ENCODE measurements around the gene SNX1.
"Not testable (repeated sequence)": the region's sequence is repeated elsewhere in the genome, so short reads cannot be mapped to it uniquely, and the experiment has no call there.

SNX1 gene

DNA sequence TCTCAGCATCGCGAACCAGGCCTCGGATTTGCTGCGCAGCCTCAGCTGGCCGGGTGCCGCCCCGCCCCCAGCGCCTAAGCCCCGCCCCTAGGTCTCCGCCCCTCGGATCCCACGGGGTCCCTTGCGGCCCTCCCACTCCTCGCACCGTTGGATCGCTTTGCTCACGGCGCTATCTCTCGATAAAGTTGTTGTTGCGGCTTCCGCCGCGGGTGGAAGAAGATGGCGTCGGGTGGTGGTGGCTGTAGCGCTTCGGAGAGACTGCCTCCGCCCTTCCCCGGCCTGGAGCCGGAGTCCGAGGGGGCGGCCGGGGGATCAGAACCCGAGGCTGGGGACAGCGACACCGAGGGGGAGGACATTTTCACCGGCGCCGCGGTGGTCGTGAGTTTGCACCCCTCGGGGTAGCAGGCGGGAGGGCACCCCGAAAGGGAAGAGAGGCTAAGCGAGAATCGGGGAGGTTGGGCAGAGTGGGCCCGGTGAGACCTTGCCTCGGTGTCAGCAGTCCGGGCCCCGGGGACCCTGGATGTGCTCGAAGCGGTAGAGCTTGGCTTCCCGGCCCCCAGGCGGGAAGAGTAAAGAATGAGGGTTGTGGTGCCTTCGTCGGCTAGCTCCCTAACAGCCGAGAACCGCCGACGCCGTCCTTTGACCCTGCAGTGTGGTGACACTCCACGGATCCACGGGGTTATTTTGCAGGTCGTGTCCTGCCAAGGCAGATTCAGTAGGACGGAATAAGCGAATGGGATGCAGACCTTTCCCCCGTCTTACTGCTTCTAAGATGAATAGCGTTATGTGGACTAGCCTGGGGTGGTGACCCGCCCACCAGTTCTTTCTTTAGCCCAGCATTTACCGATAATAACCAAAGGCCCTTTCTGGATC, at the start of gene SNX1:
TSS of gene SNX1 (plus strand) at position 188 of the 873 bp plus-strand sequence. CDS start at position 220, 32 bp downstream.
- DNase-seq (ENCODE audit: extremely low read depth in 1 of 2, low read depth in 1 of 2) = peak; percentile 91 to 92

GRCh38 chr15:64046421-64047153, 49.2 kb upstream of the SNX1 start, which contains the start of gene DAPK2:
Gene DAPK2, minus strand, starts transcription at chr15:64046485. Its CDS starts 6,224 bp downstream, at chr15:64040261.
- peak; percentile 27 to 43 for DNase-seq (ENCODE audit: extremely low read depth in 1 of 2, low read depth in 1 of 2)

GRCh38 chr15:64048781-64049460, 46.9 kb upstream of the SNX1 start:
- no peak for DNase-seq (ENCODE audit: extremely low read depth in 1 of 2, low read depth in 1 of 2)

- DNase-seq (ENCODE audit: extremely low read depth in 1 of 2, low read depth in 1 of 2) = no peak
Measured at GRCh38 chr15:64050281-64051092, 45.3 kb upstream of the SNX1 start.

DNA sequence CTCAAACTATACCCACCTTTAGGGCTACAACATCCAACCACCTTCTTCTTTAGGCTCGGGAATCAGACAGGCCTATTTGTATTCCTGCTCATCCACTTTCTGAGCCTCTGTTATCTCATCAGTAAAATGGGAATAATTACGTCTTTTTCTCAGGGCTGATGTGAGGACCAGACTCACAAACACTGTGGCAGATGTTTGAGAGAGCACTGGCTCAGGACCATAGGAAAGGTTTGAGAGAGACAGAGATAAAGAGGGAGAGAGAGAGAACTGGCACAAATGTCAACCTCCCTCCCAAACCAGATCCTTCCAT, 44.7 kb upstream of the SNX1 start:
- DNase-seq (ENCODE audit: extremely low read depth in 1 of 2, low read depth in 1 of 2) = no peak

- no peak for DNase-seq (ENCODE audit: extremely low read depth in 1 of 2, low read depth in 1 of 2)
Measured at GRCh38 chr15:64051407-64052259, 44.1 kb upstream of the SNX1 start.

DNA sequence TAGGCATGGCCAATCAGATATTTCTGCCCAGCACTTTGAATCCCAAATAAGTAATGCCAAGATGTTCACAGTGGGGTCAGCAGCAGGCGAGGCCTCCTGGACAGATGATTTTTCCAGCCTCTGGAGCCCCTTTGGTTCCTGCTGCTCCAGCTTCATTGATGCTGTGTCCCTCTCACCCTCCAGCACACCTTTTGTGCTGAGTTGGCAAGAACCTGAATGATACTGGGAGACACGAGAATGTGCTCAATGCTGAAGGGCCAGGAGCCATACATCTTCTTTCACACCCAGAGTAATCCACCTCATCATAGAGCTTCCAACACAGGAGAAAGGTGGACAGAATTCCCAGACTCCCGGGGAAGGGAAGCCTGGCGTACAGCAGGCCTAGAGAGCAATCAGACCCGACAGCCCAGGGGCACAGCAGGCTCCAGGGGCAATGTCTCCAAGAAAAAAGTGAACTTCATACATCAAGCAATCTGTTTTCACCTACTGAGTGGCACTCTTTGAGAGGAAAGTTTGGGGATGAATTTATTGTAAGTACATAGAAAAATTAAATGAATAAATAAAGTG, 42.8 kb upstream of the SNX1 start:
- DNase-seq (ENCODE audit: extremely low read depth in 1 of 2, low read depth in 1 of 2) = no peak

- DNase-seq (ENCODE audit: extremely low read depth in 1 of 2, low read depth in 1 of 2) = not testable (repeated sequence)
Measured at GRCh38 chr15:64053674-64054073, 42.1 kb upstream of the SNX1 start.

GRCh38 chr15:64058279-64058678, 37.5 kb upstream of the SNX1 start:
- DNase-seq (ENCODE audit: extremely low read depth in 1 of 2, low read depth in 1 of 2) = no peak

DNA sequence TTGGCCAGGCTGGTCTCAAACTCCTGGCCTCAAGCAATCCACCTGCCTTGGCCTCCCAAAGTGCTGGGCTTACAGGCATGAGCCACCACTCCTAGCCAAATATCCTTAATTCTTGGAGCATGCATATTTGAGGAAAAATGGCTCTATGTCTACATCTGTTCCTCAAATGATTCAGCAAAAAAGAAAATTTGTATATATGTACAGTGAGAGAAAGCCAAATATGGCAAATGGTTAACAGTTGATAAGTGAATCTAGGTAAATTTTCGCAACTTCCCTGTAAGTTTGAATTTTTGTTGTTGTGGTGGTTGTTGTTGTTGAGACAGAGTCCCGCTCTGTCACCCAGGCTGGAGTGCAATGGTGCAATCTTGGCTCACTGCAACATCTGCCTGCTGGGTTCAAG, 36.7 kb upstream of the SNX1 start:
- DNase-seq (ENCODE audit: extremely low read depth in 1 of 2, low read depth in 1 of 2) = not testable (repeated sequence)

DNA sequence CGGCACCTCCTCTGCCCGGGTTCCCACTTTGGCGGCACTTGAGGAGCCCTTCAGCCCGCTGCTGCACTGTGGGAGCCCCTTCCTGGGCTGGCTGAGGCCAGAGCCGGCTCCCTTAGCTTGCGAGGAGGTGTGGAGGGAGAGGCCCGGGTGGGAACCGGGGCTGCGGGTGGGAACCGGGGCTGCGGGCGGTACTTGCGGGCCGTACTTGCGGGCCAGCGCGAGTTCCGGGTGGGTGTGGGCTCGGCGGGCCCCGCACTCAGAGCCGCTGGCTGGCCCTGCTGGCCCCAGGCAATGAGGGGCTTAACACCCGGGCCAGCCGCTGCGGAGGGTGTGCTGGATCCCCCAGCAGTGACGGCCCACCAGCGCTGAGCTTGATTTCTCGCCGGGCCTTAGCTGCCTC, 35.1 kb upstream of the SNX1 start:
- no peak for DNase-seq (ENCODE audit: extremely low read depth in 1 of 2, low read depth in 1 of 2)

GRCh38 chr15:64066451-64066850, 29.3 kb upstream of the SNX1 start:
- no peak for DNase-seq (ENCODE audit: extremely low read depth in 1 of 2, low read depth in 1 of 2)

DNA sequence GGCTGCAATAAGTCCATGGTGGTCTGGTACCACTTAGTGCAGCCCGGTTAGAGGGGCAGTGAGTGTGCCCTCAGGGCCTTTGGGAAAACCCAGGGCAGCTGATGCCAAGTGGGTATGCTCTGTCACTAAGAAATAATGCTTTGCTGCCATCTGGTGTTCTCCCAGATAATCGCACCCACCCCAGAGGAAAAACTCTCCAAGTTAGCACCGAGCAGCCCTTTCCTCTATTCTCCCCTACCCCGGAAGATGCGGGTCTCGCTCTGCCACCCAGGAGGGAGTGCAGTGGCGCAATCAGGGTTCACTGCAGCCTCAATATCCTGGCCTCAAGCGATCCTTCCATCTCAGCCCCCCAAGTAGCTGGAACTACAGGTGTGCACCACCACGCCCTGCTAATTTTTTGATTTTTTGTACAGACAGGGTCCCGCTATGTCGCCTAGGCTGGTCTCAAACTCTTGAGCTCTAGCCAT, 28.2 kb upstream of the SNX1 start:
- peak in 1 of 2 donors; percentile 22 for DNase-seq (ENCODE audit: extremely low read depth in 1 of 2, low read depth in 1 of 2)

GRCh38 chr15:64068133-64068532, 27.6 kb upstream of the SNX1 start:
- DNase-seq (ENCODE audit: extremely low read depth in 1 of 2, low read depth in 1 of 2) = no peak

GRCh38 chr15:64070106-64070505, 25.7 kb upstream of the SNX1 start:
- DNase-seq (ENCODE audit: extremely low read depth in 1 of 2, low read depth in 1 of 2) = no peak

GRCh38 chr15:64070965-64071851, 24.6 kb upstream of the SNX1 start:
- DNase-seq (ENCODE audit: extremely low read depth in 1 of 2, low read depth in 1 of 2) = no peak

DNA sequence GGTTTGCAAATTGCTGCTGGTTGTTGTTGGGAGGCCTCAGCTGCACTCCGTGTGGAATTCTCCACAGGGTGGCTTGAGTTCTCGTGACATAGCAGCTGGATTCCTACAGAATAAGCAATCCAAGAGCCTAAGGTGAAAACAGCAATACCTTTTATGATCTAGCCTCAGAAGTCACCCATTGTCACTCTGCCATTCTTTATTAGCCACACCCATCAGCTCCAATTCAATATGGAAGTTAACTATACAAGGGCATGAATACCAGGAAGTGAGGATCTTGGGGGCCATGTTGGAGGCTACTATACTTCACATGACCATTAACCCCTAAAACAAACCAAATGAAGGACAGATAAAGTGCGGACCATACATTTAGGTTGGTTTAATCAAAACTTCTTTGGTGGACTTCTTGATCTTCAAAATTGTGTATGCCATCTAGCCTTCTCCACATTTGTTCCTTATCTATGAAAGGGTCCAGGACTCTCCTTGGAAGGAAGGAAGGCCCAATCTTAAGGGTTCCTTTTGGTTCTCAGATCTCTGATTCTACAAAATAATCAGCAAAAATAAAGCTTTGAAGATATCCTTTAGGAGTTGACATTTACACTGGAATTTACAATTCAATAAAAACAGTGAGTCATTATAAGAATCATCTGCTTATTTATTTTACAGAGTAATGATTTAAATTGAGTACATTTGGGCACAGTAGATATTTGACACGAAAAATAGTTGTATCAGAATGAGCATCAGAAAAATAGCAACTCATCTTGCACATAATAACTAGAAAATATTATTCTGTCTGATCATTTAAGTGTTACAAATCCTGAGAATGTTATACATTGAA, 23.6 kb upstream of the SNX1 start:
- DNase-seq (ENCODE audit: extremely low read depth in 1 of 2, low read depth in 1 of 2) = no peak
